PFSK-1 (cell line): Measurements from ENCODE around the gene LGI2.

Source experiments
- FOXP2 ChIP-seq: optimal IDR thresholded peaks from 2 replicates; pipeline ENCODE3; 2011; ENCODE audit warnings: borderline replicate concordance, control low read depth, inconsistent platforms; ENCODE audit not compliant: insufficient read depth; ENCODE audit errors: extremely low read length, extremely low read depth
- POLR2AphosphoS5 ChIP-seq: IDR thresholded peaks from 2 replicates; pipeline ENCODE4 v1.6.1; 2012; ENCODE audit warnings: low read depth, mild to moderate bottlenecking, control low read depth, low read length, moderate library complexity
- SIN3A ChIP-seq: IDR thresholded peaks from 2 replicates; pipeline ENCODE4 v1.6.1; 2012; ENCODE audit warnings: mild to moderate bottlenecking, low read length, moderate library complexity, borderline replicate concordance; ENCODE audit not compliant: insufficient read depth
- TAF1 ChIP-seq: IDR thresholded peaks from 2 replicates; pipeline ENCODE4 v1.6.1; 2012; ENCODE audit warnings: low read length, control low read depth, borderline replicate concordance; ENCODE audit not compliant: insufficient read depth
- TF ChIP-seq, protein P1 (sequence below), 2 experiments: IDR thresholded peaks; 2 replicates each; pipeline versions ENCODE4 v1.6.1 to v1.8.0; 2011 to 2012; ENCODE audit warnings: low read depth in 2 of 2, low read length in 2 of 2, control low read depth in 1 of 2, inconsistent platforms in 1 of 2, mild to moderate bottlenecking in 1 of 2, moderate library complexity in 1 of 2; ENCODE audit not compliant: insufficient read depth in 1 of 2

The LGI2 gene

DNA sequence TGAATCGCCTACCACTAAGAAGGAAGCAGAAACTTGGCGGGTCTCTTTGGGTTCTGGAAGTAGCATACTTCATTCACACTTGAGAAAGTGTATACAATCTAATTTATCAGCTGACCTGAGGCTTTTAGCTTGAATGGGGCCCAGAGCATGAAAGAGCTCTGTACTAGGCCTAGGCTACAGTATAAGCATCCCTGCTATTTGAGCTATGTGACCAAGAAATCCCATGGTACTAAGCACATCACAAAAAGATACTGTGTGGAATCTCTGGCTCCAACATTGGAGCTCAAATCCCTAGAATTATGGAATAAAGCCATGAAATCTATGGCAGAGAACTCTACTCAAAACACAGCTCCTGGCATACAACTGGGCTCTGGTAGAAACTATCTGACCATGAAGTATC is 74.0 kb downstream of the LGI2 start:
- no peak for TF ChIP-seq TAF1
- no peak for TF ChIP-seq SIN3A
- TF ChIP-seq POLR2AphosphoS5, result no peak
- TF ChIP-seq, protein P1, sequence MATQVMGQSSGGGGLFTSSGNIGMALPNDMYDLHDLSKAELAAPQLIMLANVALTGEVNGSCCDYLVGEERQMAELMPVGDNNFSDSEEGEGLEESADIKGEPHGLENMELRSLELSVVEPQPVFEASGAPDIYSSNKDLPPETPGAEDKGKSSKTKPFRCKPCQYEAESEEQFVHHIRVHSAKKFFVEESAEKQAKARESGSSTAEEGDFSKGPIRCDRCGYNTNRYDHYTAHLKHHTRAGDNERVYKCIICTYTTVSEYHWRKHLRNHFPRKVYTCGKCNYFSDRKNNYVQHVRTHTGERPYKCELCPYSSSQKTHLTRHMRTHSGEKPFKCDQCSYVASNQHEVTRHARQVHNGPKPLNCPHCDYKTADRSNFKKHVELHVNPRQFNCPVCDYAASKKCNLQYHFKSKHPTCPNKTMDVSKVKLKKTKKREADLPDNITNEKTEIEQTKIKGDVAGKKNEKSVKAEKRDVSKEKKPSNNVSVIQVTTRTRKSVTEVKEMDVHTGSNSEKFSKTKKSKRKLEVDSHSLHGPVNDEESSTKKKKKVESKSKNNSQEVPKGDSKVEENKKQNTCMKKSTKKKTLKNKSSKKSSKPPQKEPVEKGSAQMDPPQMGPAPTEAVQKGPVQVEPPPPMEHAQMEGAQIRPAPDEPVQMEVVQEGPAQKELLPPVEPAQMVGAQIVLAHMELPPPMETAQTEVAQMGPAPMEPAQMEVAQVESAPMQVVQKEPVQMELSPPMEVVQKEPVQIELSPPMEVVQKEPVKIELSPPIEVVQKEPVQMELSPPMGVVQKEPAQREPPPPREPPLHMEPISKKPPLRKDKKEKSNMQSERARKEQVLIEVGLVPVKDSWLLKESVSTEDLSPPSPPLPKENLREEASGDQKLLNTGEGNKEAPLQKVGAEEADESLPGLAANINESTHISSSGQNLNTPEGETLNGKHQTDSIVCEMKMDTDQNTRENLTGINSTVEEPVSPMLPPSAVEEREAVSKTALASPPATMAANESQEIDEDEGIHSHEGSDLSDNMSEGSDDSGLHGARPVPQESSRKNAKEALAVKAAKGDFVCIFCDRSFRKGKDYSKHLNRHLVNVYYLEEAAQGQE (IDR thresholded peaks at IDR 0.05; ENCODE audit: insufficient read depth in 1 of 2, low read depth in 2 of 2, low read length in 2 of 2), result no peak
- TF ChIP-seq FOXP2, result no peak

DNA sequence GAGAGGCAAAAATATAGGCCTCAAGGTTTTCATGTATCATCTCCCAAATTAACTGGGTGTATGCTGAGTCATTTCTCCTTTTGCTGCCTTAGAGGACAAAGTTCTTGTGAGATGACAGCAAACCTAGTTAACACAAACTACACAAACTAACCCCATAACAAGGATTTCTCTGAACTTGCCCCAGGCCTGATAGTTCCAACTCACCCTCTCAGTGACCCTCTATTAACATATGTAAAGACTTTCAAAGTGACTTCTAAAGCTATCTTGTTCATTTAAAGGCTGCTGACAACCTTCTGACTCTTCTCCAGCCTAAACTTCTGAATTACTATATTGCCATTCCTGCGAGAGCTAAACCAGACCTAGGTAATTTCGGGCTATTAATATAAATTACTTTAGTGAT is 74.7 kb downstream of the LGI2 start:
- TF ChIP-seq FOXP2 (no peak), SIN3A (no peak), TAF1 (no peak), POLR2AphosphoS5 (no peak)
- TF ChIP-seq, protein P1 (IDR thresholded peaks at IDR 0.05; ENCODE audit: insufficient read depth in 1 of 2, low read depth in 2 of 2, low read length in 2 of 2), result no peak

DNA sequence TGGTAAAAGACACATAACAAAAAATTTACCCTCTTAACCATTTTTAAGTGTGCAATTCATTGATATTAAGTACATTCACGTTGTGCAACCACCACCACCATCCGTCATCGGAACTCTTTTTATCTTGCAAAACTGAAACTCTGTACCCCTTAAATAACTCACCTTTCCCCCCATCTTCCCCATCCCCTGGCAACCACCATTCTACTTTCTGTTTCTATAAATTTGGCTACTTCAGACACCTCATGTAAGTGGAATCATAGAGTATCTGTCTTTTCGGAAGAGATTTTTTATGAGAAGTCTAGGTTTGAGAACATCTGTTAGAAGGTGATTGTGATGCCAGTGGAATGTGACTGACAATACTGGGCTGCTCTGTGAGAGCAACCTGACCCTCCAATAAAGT is 78.1 kb downstream of the LGI2 start:
- TF ChIP-seq FOXP2 (no peak), TAF1 (no peak), POLR2AphosphoS5 (no peak), SIN3A (no peak)
- TF ChIP-seq, protein P1 (IDR thresholded peaks at IDR 0.05; ENCODE audit: insufficient read depth in 1 of 2, low read depth in 2 of 2, low read length in 2 of 2), result no peak

DNA sequence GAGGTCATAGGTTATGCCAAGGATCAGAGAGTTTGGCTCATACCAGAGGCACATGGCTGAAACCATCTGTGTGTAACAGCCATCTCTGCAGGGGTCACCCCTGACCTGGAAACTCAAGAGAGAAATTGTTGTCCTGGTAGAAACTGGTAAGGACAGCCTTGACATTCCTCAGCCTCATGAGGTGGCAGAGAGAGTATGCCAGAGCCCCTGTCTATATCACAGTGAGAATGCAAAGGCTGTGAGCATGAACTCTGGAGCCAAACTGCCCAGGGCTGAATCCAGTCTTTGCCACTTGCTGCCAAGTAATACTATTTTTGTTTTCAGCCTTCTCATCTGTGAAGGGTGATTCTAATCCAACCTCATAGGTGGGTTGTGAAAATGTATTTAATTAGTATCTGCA is 80.8 kb downstream of the LGI2 start:
- TF ChIP-seq, protein P1 (IDR thresholded peaks at IDR 0.05; ENCODE audit: insufficient read depth in 1 of 2, low read depth in 2 of 2, low read length in 2 of 2), result no peak
- no peak for TF ChIP-seq TAF1
- no peak for TF ChIP-seq SIN3A
- TF ChIP-seq POLR2AphosphoS5, result no peak
- TF ChIP-seq FOXP2, result no peak
